ENCODE data around the gene RCN2. TPM values are rescaled to one million over a fixed set of nuclear protein-coding genes. Genes with fewer than 3 reads are reported as not detected.

RCN2 gene
- total and polyA plus RNA-seq, 2 of the 8 experiments (the other 6 are each of a cell fraction or from before 2014, with no cell fraction given): 65.6 to 137 TPM

GRCh38 chr15:77001966-77002365 lies 70.4 kb downstream of the RCN2 start:
- no peak overlapping the region for H3K27ac ChIP-seq (ENCODE audit: low read depth, low read length)
- H2BK15ac ChIP-seq (ENCODE audit: low read length): no peak overlapping the region
- H3K4me2 ChIP-seq (ENCODE audit: insufficient read depth in 1 of 2, low read depth in 2 of 2, low read length in 2 of 2): no peak overlapping the region
- CTCF ChIA-PET (ENCODE audit: partially characterized antibody): interaction anchor here (0.8 to 1.7 kb wide), 5 partner anchors 8 to 33 kb away, joined by 3 to 5 read pairs (median 3); no protein-coding TSS in a partner anchor
- H3K23me2 ChIP-seq (ENCODE audit: low read depth, low read length): no peaks in the 10 kb centered on the region
- no peak overlapping the region for H3K18ac ChIP-seq (ENCODE audit: extremely low read depth, low read length)
- no peak overlapping the region for H2AFZ ChIP-seq (ENCODE audit: low read length)
- no peaks in the 10 kb centered on the region for H3K36me3 ChIP-seq (ENCODE audit: control insufficient read depth in 2 of 4, insufficient read depth in 4 of 4, low read length in 3 of 4)
- H4K8ac ChIP-seq (ENCODE audit: extremely low read depth, insufficient read depth, low read length): no peak overlapping the region
- H2BK5ac ChIP-seq (ENCODE audit: low read depth, low read length): no peak overlapping the region
- no peak overlapping the region for H4K5ac ChIP-seq (ENCODE audit: insufficient read length, low read depth, low read length)
- H4K91ac ChIP-seq (replicated peaks; ENCODE audit: insufficient read length, low read length): no peak overlapping the region
- no peaks in the 10 kb centered on the region for H3K79me2 ChIP-seq (ENCODE audit: control insufficient read depth in 1 of 2, insufficient read depth in 2 of 2, low read length in 2 of 2)
- TF ChIP-seq EZH2 (IDR thresholded peaks at IDR 0.05; ENCODE audit: low read depth, low read length, severe bottlenecking) (no peak), SUZ12 (IDR thresholded peaks at IDR 0.05; ENCODE audit: low read length) (no peak), NRF1 (IDR thresholded peaks at IDR 0.05; ENCODE audit: low read depth, low read length) (no peak), E2F6 (IDR thresholded peaks at IDR 0.05) (no peak), POU5F1 (IDR thresholded peaks at IDR 0.05; ENCODE audit: low read depth, low read length) (no peak), FOSL1 (IDR thresholded peaks at IDR 0.05; ENCODE audit: insufficient read depth, low read depth, low read length) (no peak), HDAC2 (IDR thresholded peaks at IDR 0.05; ENCODE audit: borderline replicate concordance in 1 of 2, low read depth in 2 of 2, low read length in 2 of 2) (no peak), JUND (IDR thresholded peaks at IDR 0.05; ENCODE audit: low read length) (no peak)
- no peak for DNase-seq (ENCODE audit: low read depth in 1 of 2, low spot score in 2 of 2)
- H3K4me1 ChIP-seq (replicated peaks in 1 of 4; ENCODE audit: control insufficient read depth in 3 of 4, insufficient read depth in 4 of 4, low read length in 3 of 4): no peaks in the 10 kb centered on the region
- H3K4ac ChIP-seq (replicated peaks; ENCODE audit: insufficient read length, low read depth, low read length): no peak overlapping the region
- no peaks in the 10 kb centered on the region for H3K9me3 ChIP-seq (ENCODE audit: insufficient read depth in 2 of 2, low read depth in 1 of 2, low read length in 1 of 2)
- no peaks in the 10 kb centered on the region for H4K20me1 ChIP-seq (replicated peaks in 1 of 2; ENCODE audit: control insufficient read depth in 1 of 2, insufficient read depth in 2 of 2, low read length in 2 of 2)
- no peak for FAIRE-seq
- peaks cover 0 to 3% (median 0%) of the 10 kb centered on the region in 4 experiments; a peak in 2 of 7 replicates for H3K27me3 ChIP-seq (replicated peaks in 1 of 4; ENCODE audit: control insufficient read depth in 3 of 4, extremely low read depth in 1 of 4, insufficient read depth in 3 of 4, low read length in 3 of 4)
- WGBS, 2 experiments (ENCODE audit: extremely low coverage in 1 of 2, insufficient coverage in 1 of 2, insufficient read length in 1 of 2, insufficient replicate concordance in 2 of 2, low coverage in 1 of 2, low lambda C conversion rate in 2 of 2, missing lambda C conversion rate in 1 of 2): 89% methylated on average over 4 of the region's 4 CpGs; no CpG with 5 or more reads in 1 of the 2 experiments
- no peak overlapping the region for H3K56ac ChIP-seq (replicated peaks; ENCODE audit: insufficient read length, low read depth, low read length)
- H2BK12ac ChIP-seq (ENCODE audit: low read depth, low read length): no peak overlapping the region
- H3K14ac ChIP-seq (ENCODE audit: insufficient read length): no peak overlapping the region
- no peak overlapping the region for H2BK120ac ChIP-seq (replicated peaks; ENCODE audit: low read depth, low read length)
- no peaks in the 10 kb centered on the region for H3K79me1 ChIP-seq (ENCODE audit: low read depth, low read length)
- H2BK20ac ChIP-seq (ENCODE audit: low read length): no peak overlapping the region
- H3K4me3 ChIP-seq (ENCODE audit: extremely low read depth in 1 of 4, insufficient read depth in 2 of 4, low read depth in 3 of 4, low read length in 4 of 4): no peak overlapping the region
- no peak overlapping the region for H2AK5ac ChIP-seq (ENCODE audit: low read depth, low read length)
- POLR2A ChIA-PET (ENCODE audit: partially characterized antibody): no interaction called here
- no peak overlapping the region for H3K9ac ChIP-seq (replicated peaks in 1 of 4; ENCODE audit: extremely low read depth in 1 of 4, low read depth in 3 of 4, low read length in 3 of 4)
- no peak overlapping the region for H3K23ac ChIP-seq (ENCODE audit: insufficient read length)

Measured in H1 (cell line).